HEK293T (cell line): Measurements from ENCODE around the gene RAPGEF3.

Experiments used
- ELF4 ChIP-seq: fragments of 450-650 bp; IDR thresholded peaks from 2 replicates; pipeline ENCODE4 v1.6.1; 2017; ENCODE audit warnings: antibody characterized with exemption
- FOXM1 ChIP-seq: fragments of 450-650 bp; IDR thresholded peaks from 2 replicates; pipeline ENCODE4 v1.6.1; 2017; ENCODE audit warnings: mild to moderate bottlenecking, borderline replicate concordance
- HDGF ChIP-seq: fragments of 450-650 bp; IDR thresholded peaks from 2 replicates; pipeline ENCODE4 v1.6.1; 2017; ENCODE audit warnings: antibody characterized with exemption, borderline replicate concordance
- SP1 ChIP-seq: fragments of 450-650 bp; IDR thresholded peaks from 2 replicates; pipeline ENCODE4 v1.6.1; 2017
- ZNF384 ChIP-seq: fragments of 450-650 bp; IDR thresholded peaks from 2 replicates; pipeline ENCODE4 v1.6.1; 2016
- TF ChIP-seq, protein P1 (sequence below): fragments of 450-650 bp; IDR thresholded peaks from 2 replicates; pipeline ENCODE4 v1.6.1; 2016

GRCh38 chr12:47753021-47754001, 5.4 kb downstream of the RAPGEF3 start:
- no peak for TF ChIP-seq ELF4
- no peak for TF ChIP-seq HDGF
- no peak for TF ChIP-seq FOXM1
- no peak for TF ChIP-seq SP1
- TF ChIP-seq, protein P1, sequence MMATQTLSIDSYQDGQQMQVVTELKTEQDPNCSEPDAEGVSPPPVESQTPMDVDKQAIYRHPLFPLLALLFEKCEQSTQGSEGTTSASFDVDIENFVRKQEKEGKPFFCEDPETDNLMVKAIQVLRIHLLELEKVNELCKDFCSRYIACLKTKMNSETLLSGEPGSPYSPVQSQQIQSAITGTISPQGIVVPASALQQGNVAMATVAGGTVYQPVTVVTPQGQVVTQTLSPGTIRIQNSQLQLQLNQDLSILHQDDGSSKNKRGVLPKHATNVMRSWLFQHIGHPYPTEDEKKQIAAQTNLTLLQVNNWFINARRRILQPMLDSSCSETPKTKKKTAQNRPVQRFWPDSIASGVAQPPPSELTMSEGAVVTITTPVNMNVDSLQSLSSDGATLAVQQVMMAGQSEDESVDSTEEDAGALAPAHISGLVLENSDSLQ = no peak
- TF ChIP-seq ZNF384 = no peak
